ENCODE results near the gene VSIG2.

VSIG2 gene

DNA sequence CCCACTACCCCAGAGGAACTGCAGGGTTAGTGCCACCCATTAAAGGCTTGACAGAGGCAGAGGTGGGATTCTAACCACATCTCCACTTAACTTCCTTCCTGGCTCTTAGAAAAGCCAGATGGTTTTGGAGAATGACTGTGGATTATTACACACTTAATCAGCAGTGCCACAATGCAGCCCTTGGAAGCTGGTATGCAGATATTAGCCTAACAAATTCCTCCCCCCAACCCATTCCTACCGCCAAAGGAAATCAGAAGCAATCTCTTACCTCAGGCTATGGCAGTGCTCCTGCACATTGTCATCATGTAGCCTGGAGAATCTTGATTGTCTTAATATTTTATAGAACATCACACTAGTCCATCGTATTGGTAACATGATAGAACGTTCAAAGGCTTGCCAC is 35.5 kb downstream of the VSIG2 start:
- TF ChIP-seq CTCF (IDR thresholded peaks at IDR 0.05; ENCODE audit: extremely low read depth, insufficient read depth, missing control alignments) = no peak
- no peak for DNase-seq (ENCODE audit: low spot score)
- in situ Hi-C loops (cut with MboI; ENCODE audit: low pct_unique_long_range_greater_than_20kb, low sequenced_read_pairs, unreplicated experiment) = no loop called here

- in situ Hi-C loops (cut with MboI; ENCODE audit: low pct_unique_long_range_greater_than_20kb, low sequenced_read_pairs, unreplicated experiment) = no loop called here
- no peak for DNase-seq (ENCODE audit: low spot score)
- no peak for TF ChIP-seq CTCF (IDR thresholded peaks at IDR 0.05; ENCODE audit: extremely low read depth, insufficient read depth, missing control alignments)
Measured at GRCh38 chr11:124712392-124712791, 39.7 kb downstream of the VSIG2 start.

- TF ChIP-seq CTCF (IDR thresholded peaks at IDR 0.05; ENCODE audit: extremely low read depth, insufficient read depth, missing control alignments) = no peak
- no peak for DNase-seq (ENCODE audit: low spot score)
- in situ Hi-C loops (cut with MboI; ENCODE audit: low pct_unique_long_range_greater_than_20kb, low sequenced_read_pairs, unreplicated experiment) = no loop called here
Measured at GRCh38 chr11:124707829-124708228, 44.2 kb downstream of the VSIG2 start.

DNA sequence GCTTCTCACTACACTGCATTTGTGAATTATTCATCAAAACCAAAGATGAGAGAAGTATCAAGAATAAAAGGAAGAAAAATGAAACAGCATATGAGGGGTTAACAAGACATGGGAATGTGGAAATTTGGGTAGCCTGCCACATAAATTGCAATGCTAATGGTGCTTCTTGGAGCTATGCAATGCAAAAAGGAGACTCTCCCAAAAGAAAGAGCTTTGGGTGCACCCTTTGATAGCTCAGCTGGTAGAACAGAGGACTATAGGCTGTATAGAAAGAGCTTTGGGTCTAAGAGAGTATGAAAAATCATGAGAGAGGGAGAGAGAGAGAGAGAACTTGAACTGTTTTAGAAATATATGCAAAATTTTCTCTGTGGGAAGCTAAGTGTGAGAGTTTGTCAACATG is 52.0 kb downstream of the VSIG2 start:
- TF ChIP-seq CTCF (IDR thresholded peaks at IDR 0.05; ENCODE audit: extremely low read depth, insufficient read depth, missing control alignments) = no peak
- no peak for DNase-seq (ENCODE audit: low spot score)
- in situ Hi-C loops (cut with MboI; ENCODE audit: low pct_unique_long_range_greater_than_20kb, low sequenced_read_pairs, unreplicated experiment) = no loop called here

DNA sequence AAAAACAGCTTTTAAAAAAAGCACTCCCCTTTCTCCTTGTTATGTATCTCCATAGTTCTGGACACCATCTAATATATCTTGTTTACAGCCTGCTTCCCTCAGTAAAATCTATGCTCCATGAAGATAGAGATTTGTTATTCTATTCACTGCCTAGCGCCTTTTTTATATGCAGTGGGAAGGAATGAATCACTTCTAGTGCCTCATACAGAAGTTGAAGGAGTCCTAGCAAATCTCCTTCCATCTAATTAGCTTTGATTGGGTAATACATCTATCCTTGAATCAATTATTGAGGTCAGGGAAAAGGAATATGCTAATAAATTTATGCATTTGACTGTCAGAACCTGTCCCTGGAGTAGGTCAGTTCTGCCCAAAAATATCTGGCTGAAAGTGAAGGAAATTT is 52.5 kb downstream of the VSIG2 start:
- no peak for TF ChIP-seq CTCF (IDR thresholded peaks at IDR 0.05; ENCODE audit: extremely low read depth, insufficient read depth, missing control alignments)
- in situ Hi-C loops (cut with MboI; ENCODE audit: low pct_unique_long_range_greater_than_20kb, low sequenced_read_pairs, unreplicated experiment) = no loop called here
- DNase-seq (ENCODE audit: low spot score) = no peak
